Suprapubic skin (tissue), 4 donors: ENCODE data around the gene CEP295NL. TPM values are rescaled to one million over a fixed set of nuclear protein-coding genes. Genes with fewer than 3 reads are reported as not detected.
"Not testable (repeated sequence)": the region's sequence is repeated elsewhere in the genome, so short reads cannot be mapped to it uniquely, and the experiment has no call there.

Experiments
- DNase-seq, 2 donors: peaks; one replicate each; pipeline ENCODE4 v3.0.0-alpha.2; 2019; ENCODE audit warnings: low spot score in 2 of 2
- H3K27ac ChIP-seq: fragments of 200-600 bp; sonication (generic); one replicate; pipeline ENCODE4 v1.5.1; 2019
- H3K27me3 ChIP-seq: fragments of 200-600 bp; sonication (generic); one replicate; pipeline ENCODE4 v1.5.1; 2019
- H3K36me3 ChIP-seq: fragments of 200-600 bp; sonication (generic); one replicate; pipeline ENCODE4 v1.5.1; 2019
- H3K4me1 ChIP-seq: fragments of 200-600 bp; sonication (generic); one replicate; pipeline ENCODE4 v1.5.1; 2019
- H3K4me3 ChIP-seq: fragments of 200-600 bp; sonication (generic); one replicate; pipeline ENCODE4 v1.5.1; 2019; ENCODE audit warnings: mild to moderate bottlenecking
- H3K9me3 ChIP-seq: fragments of 200-600 bp; sonication (generic); one replicate; pipeline ENCODE4 v1.5.1; 2019
- CTCF ChIP-seq, 2 donors: fragments of 200-600 bp in 1 of 2; fragments of 450-650 bp in 1 of 2; sonication (generic) in 1 of 2; IDR thresholded peaks; one replicate each; pipeline ENCODE4 v1.5.1; 2016 to 2019; ENCODE audit warnings: antibody characterized with exemption in 2 of 2, mild to moderate bottlenecking in 1 of 2, moderate library complexity in 1 of 2
- EP300 ChIP-seq: sonication (generic); formaldehyde crosslinking; IDR thresholded peaks from one replicate; pipeline ENCODE4 v1.6.1; 2017; ENCODE audit warnings: antibody characterized with exemption
- POLR2A ChIP-seq, 2 donors: fragments of 450-650 bp; IDR thresholded peaks; one replicate each; pipeline ENCODE4 v1.6.1; 2017; ENCODE audit warnings: antibody characterized with exemption in 2 of 2, mild to moderate bottlenecking in 2 of 2, moderate library complexity in 2 of 2
- POLR2AphosphoS5 ChIP-seq, 3 donors: sonication (generic); formaldehyde crosslinking; IDR thresholded peaks; one replicate each; pipeline ENCODE4 v1.6.1; 2017; ENCODE audit warnings: antibody characterized with exemption in 3 of 3
- WGBS: methylation state at CpG from one replicate; pipeline ENCODE4 v1.1.5; 2018; 5-methylcytosine and 5-hydroxymethylcytosine counted together
- total RNA-seq, 4 donors: library from RNA; depleted of rRNA; stranded (reverse); fragments of >200 nt; gene quantifications; one replicate each; pipeline ENCODE4 v1.1.0, GENCODE V29; 2016

Gene CEP295NL
- total RNA-seq, 4 donors from 2014 or later = 2.4 to 11.1 (median 3.5) TPM

DNA sequence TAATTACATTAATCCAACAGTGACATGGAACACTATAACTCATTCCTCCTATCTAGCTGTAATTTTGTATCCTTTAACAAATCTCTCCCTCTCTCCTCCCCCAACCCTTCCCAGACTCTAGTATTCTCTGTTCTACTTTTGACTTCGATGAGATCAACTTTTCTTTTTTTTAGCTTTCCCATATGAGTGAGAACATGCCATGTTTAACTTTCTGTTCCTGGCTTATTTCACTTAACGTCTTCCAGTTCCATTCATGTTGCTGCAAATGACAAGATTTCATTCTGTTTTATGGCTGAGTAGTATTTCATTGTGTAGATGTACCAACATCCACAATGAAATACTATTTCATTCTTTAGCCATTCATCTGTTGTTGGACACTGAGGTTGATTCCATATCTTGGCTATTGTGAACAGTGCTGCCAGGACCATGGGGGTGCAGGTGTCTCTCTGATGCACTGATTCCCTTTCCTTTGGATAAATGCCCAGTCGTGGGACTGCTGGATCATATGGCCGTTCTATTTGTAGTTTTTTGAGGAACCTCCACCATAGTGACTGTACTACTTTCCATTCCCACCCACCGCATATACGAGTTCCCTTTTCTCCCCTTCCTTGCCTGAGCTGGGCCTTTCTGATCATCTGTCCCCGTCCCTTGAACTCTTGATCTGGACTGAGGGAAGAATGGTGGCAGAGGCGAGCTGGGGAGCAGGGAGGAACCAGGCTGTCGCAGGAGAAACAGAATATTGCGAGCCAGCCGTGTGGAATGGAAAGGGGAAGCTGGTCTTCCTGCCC, 7.7 kb upstream of the CEP295NL start:
- TF ChIP-seq POLR2A (IDR thresholded peaks at IDR 0.05) (no peak), POLR2AphosphoS5 (IDR thresholded peaks at IDR 0.05) (no peak), CTCF (IDR thresholded peaks at IDR 0.05) (no peak), EP300 (no peak)
- no peak overlapping the region for H3K4me3 ChIP-seq
- no peak overlapping the region for H3K27ac ChIP-seq
- H3K9me3 ChIP-seq = no peaks in the 10 kb centered on the region
- no peaks in the 10 kb centered on the region for H3K36me3 ChIP-seq
- 76% methylated on average over 11 of the region's 11 CpGs for WGBS
- no peaks in the 10 kb centered on the region for H3K27me3 ChIP-seq
- no peak for DNase-seq
- peaks cover 31% of the 10 kb centered on the region for H3K4me1 ChIP-seq

DNA sequence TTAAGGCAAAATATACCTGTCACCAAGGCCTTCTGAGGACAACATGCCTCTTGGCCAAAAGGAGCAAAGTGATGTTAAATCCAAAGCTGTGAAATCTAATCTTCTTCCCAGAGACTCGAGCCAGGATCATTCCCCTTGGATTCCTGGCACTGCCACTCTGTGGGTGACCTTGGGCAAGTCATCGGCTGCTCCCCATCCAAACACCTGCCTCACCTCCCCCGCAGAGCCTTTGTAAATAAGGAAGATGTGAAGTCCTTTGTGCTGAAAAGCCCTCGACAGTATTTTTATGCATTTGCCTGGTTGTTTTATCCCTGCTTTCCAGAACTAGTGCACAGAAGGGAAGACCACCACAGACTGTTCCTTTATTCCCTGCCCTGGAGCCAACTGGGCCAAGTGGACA, 5.4 kb upstream of the CEP295NL start:
- 45% methylated on average over 4 of the region's 4 CpGs for WGBS
- TF ChIP-seq CTCF (IDR thresholded peaks at IDR 0.05) (no peak), EP300 (no peak), POLR2A (IDR thresholded peaks at IDR 0.05) (no peak), POLR2AphosphoS5 (IDR thresholded peaks at IDR 0.05) (no peak)
- Histone ChIP-seq H3K27ac (no peak overlapping the region), H3K9me3 (no peaks in the 10 kb centered on the region), H3K27me3 (no peaks in the 10 kb centered on the region), H3K36me3 (no peaks in the 10 kb centered on the region), H3K4me1 (peaks cover 23% of the 10 kb centered on the region), H3K4me3 (no peak overlapping the region)
- no peak for DNase-seq

DNA sequence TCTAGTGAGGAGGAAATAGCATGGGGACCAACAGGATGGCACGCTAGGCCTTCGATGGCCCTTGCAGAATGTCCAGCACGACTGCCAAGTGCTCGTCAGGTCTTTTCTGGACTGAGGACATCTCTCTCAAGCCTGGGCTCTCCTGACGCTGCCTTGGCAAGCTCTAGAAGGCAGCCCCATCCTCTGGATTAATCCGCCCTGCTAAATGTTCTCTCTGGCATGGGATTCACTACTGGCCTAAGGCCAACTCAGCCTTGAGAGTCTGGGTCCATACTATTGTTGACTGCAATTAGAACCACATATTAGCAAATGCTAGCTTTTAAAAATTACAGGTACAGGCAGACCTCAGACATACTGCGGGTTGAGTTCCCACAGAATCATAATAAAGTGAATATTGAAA, 2.5 kb upstream of the CEP295NL start:
- WGBS = 91% methylated on average over 7 of the region's 7 CpGs
- Histone ChIP-seq H3K4me1 (peaks cover 15% of the 10 kb centered on the region), H3K36me3 (no peaks in the 10 kb centered on the region), H3K27ac (no peak overlapping the region), H3K27me3 (no peaks in the 10 kb centered on the region), H3K9me3 (no peaks in the 10 kb centered on the region), H3K4me3 (no peak overlapping the region)
- TF ChIP-seq CTCF (IDR thresholded peaks at IDR 0.05) (no peak), EP300 (no peak), POLR2AphosphoS5 (IDR thresholded peaks at IDR 0.05) (no peak), POLR2A (IDR thresholded peaks at IDR 0.05) (no peak)
- no peak for DNase-seq

DNA sequence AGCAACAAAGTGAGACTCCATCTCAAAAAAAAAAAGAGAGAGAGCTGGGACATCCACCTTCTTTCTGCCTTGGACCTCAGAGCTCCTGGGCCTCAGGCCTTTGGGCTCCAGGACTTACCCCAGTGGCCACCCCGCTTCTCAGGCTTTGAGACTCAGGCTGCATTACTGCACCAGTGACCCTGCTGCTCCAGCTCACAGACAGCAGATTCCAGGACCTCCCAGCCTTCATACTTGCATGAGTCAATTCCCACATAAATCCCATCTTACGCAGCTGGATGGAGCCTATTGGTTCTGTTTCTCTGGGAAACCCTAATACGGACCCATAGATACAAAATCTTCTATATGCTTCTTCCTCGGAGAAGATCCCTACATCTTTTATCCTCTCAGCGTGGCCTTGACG, 2.1 kb upstream of the CEP295NL start:
- H3K9me3 ChIP-seq = no peaks in the 10 kb centered on the region
- no peak overlapping the region for H3K27ac ChIP-seq
- H3K27me3 ChIP-seq = no peaks in the 10 kb centered on the region
- H3K36me3 ChIP-seq = no peaks in the 10 kb centered on the region
- no peak for TF ChIP-seq POLR2A (IDR thresholded peaks at IDR 0.05)
- TF ChIP-seq POLR2AphosphoS5 (IDR thresholded peaks at IDR 0.05) = no peak
- no peak for TF ChIP-seq EP300
- no peak for TF ChIP-seq CTCF (IDR thresholded peaks at IDR 0.05)
- no peak overlapping the region for H3K4me3 ChIP-seq
- peaks cover 15% of the 10 kb centered on the region for H3K4me1 ChIP-seq
- DNase-seq = no peak
- WGBS = 86% methylated on average over 6 of the region's 6 CpGs

- Histone ChIP-seq H3K36me3 (no peaks in the 10 kb centered on the region), H3K9me3 (no peaks in the 10 kb centered on the region), H3K27ac (no peak overlapping the region), H3K27me3 (no peaks in the 10 kb centered on the region), H3K4me1 (peaks cover 21% of the 10 kb centered on the region), H3K4me3 (no peak overlapping the region)
- no peak for TF ChIP-seq EP300
- no peak for TF ChIP-seq POLR2A (IDR thresholded peaks at IDR 0.05)
- TF ChIP-seq POLR2AphosphoS5 (IDR thresholded peaks at IDR 0.05) = no peak
- TF ChIP-seq CTCF (IDR thresholded peaks at IDR 0.05) = no peak
- WGBS = 77% methylated on average over 8 of the region's 9 CpGs
- DNase-seq = no peak
These were observed 1.4 kb upstream of the CEP295NL start for GRCh38 chr17:78904371-78904770.

GRCh38 chr17:78902231-78902630, 770 bp downstream of the CEP295NL start:
- 83% methylated on average over 6 of the region's 8 CpGs for WGBS

More at GRCh38 chr17:78902231-78902630, 770 bp downstream of the CEP295NL start:
- H3K4me1 ChIP-seq = peaks cover 36% of the 10 kb centered on the region
- not testable (repeated sequence) for H3K9me3 ChIP-seq, DNase-seq, H3K27me3 ChIP-seq, H3K27ac ChIP-seq, H3K36me3 ChIP-seq, H3K4me3 ChIP-seq
